K562 (cell line): ENCODE results near the gene LCE7A. TPM values are rescaled to one million over a fixed set of nuclear protein-coding genes. Genes with fewer than 3 reads are reported as not detected.

Experiments used
- ATAC-seq: fragments of 200-7000 bp; cut with Tn5 transposase; 3 replicates; pipeline ENCODE4 v1.9.1; 2020; ENCODE audit warnings: moderate library complexity
- BruUV-seq: library from RNA; stranded (reverse); fragments of 400-500 nt; replicated peaks from 2 replicates; lab custom pipeline; 2021; lab: Mats Ljungman, UMichigan
- CTCF ChIA-PET: fragments of 300-600 bp; formaldehyde crosslinking; extraction: SDS; loops from one replicate; lab custom pipeline; 2021; ENCODE audit warnings: low intra/inter-chr PET ratio; lab: Yijun Ruan, JAX
- POLR2A ChIA-PET: fragments of 300-600, 350-650 bp; sonication (Branson Sonifier 250); formaldehyde crosslinking; extraction: SDS; loops from one replicate; lab custom pipeline; 2021; ENCODE audit warnings: antibody characterized with exemption, inconsistent platforms; lab: Yijun Ruan, JAX
- DNase-seq, 4 experiments: peaks; one replicate each; pipeline versions ENCODE4 v3.0.0 to v3.0.0-alpha.2; 2011 to 2018; ENCODE audit warnings: low spot score in 3 of 4, mixed read lengths in 3 of 4; ENCODE audit errors: extremely low read depth in 1 of 4
- FAIRE-seq: peaks from 2 replicates; lab custom pipeline; 2011; peaks lifted over from hg19 to GRCh38; lab: Jason Lieb, UNC
- H2AFZ ChIP-seq: 2 replicates; pipeline ENCODE4 v1.6.0; 2011; ENCODE audit warnings: low read depth, low read length, control low read depth, inconsistent platforms
- H3K27ac ChIP-seq: fragments of 200-600 bp; 3 replicates; pipeline ENCODE4 v1.8.0; 2011; ENCODE audit warnings: low read depth, mild to moderate bottlenecking, control low read depth, inconsistent platforms, low read length, moderate library complexity, mixed read lengths; ENCODE audit errors: extremely low read depth
- H3K27me3 ChIP-seq, 2 experiments: fragments of 300-600 bp in 1 of 2; 2 replicates in 1 of 2; 3 replicates in 1 of 2; pipeline versions ENCODE4 v1.6.0 to v1.8.0; 2011; ENCODE audit warnings: inconsistent platforms in 2 of 2, low read length in 2 of 2, mild to moderate bottlenecking in 1 of 2, mixed read lengths in 1 of 2, moderate library complexity in 1 of 2; ENCODE audit not compliant: control insufficient read depth in 2 of 2, insufficient read depth in 2 of 2
- H3K36me3 ChIP-seq: fragments of 300-600 bp; 3 replicates; pipeline ENCODE4 v1.8.0; 2011; ENCODE audit warnings: mild to moderate bottlenecking, low read length, inconsistent platforms; ENCODE audit not compliant: control insufficient read depth, insufficient read depth
- H3K4me1 ChIP-seq, 2 experiments: fragments of 200-600 bp in 1 of 2; replicated peaks in 1 of 2; 2 replicates in 1 of 2; 3 replicates in 1 of 2; pipeline versions ENCODE4 v1.5.1 to v1.8.0; 2011; ENCODE audit warnings: inconsistent platforms in 2 of 2, low read length in 2 of 2, mild to moderate bottlenecking in 1 of 2, mixed read lengths in 1 of 2, moderate library complexity in 1 of 2; ENCODE audit not compliant: control insufficient read depth in 2 of 2, insufficient read depth in 2 of 2
- H3K4me2 ChIP-seq: 2 replicates; pipeline ENCODE4 v1.6.1; 2011; ENCODE audit warnings: low read length, control low read depth, inconsistent platforms, mixed read lengths; ENCODE audit not compliant: insufficient read depth
- H3K4me3 ChIP-seq: fragments of 200-600 bp; sonication (generic), shearing (Covaris generic); 2 replicates; pipeline ENCODE4 v1.5.1; 2016; ENCODE audit warnings: control low read depth, inconsistent platforms
- H3K79me2 ChIP-seq: fragments of 200-600 bp; 3 replicates; pipeline ENCODE4 v1.8.0; 2011; ENCODE audit warnings: low read length, inconsistent platforms; ENCODE audit not compliant: control insufficient read depth, insufficient read depth
- H3K9ac ChIP-seq, 2 experiments: 2 replicates each; pipeline versions ENCODE4 v1.6.0 to v1.6.1; 2011; ENCODE audit warnings: low read depth in 2 of 2, low read length in 2 of 2, control low read depth in 1 of 2, inconsistent platforms in 1 of 2, mild to moderate bottlenecking in 1 of 2, mixed read lengths in 1 of 2; ENCODE audit not compliant: insufficient read depth in 1 of 2
- H3K9me1 ChIP-seq: one replicate; pipeline ENCODE4 v1.6.0; 2011; ENCODE audit warnings: inconsistent platforms, mild to moderate bottlenecking, low read length, moderate library complexity; ENCODE audit not compliant: control insufficient read depth, insufficient read depth
- H3K9me3 ChIP-seq: replicated peaks from 2 replicates; pipeline ENCODE4 v1.5.1; 2011; ENCODE audit warnings: low read depth, low read length, inconsistent platforms; ENCODE audit not compliant: control insufficient read depth, insufficient read depth
- H4K20me1 ChIP-seq: replicated peaks from 2 replicates; pipeline ENCODE4 v1.6.1; 2011; ENCODE audit warnings: low read length, inconsistent platforms, mixed read lengths; ENCODE audit not compliant: control insufficient read depth, insufficient read depth
- CBX2 ChIP-seq: fragments of 200-600 bp; sonication (generic); IDR thresholded peaks from one replicate; pipeline ENCODE4 v1.6.1; 2012; ENCODE audit warnings: mild to moderate bottlenecking, low read length, inconsistent platforms; ENCODE audit not compliant: insufficient read depth, poor library complexity, severe bottlenecking
- CLOCK ChIP-seq: fragments of 250-450 bp; sonication (Bioruptor Pico); IDR thresholded peaks from 2 replicates; pipeline ENCODE4 v1.4.0; 2020; ENCODE audit warnings: mild to moderate bottlenecking, moderate library complexity, borderline replicate concordance
- STAG1 ChIP-seq: sonication (generic); formaldehyde crosslinking; IDR thresholded peaks from 2 replicates; pipeline ENCODE4 v1.5.0; 2020; ENCODE audit warnings: missing genetic modification reagents, borderline replicate concordance
- ZBTB26 ChIP-seq: fragments of 450-650 bp; formaldehyde crosslinking; IDR thresholded peaks from 2 replicates; pipeline ENCODE4 v1.4.0; 2022; ENCODE audit warnings: missing genetic modification characterization
- ZNF354B ChIP-seq: fragments of 250-450 bp; sonication (Bioruptor Pico); IDR thresholded peaks from 2 replicates; pipeline ENCODE4 v1.4.0; 2020
- ZNF431 ChIP-seq: sonication (generic); formaldehyde crosslinking; IDR thresholded peaks from 2 replicates; pipeline ENCODE4 v1.8.0; 2022; ENCODE audit warnings: mild to moderate bottlenecking, missing genetic modification reagents
- ZNF561 ChIP-seq: fragments of 450-650 bp; formaldehyde crosslinking; conservative IDR thresholded peaks from 2 replicates; pipeline ENCODE4 v1.4.0; 2020; ENCODE audit warnings: mild to moderate bottlenecking, moderate library complexity
- ZNF584 ChIP-seq: fragments of 200-800 bp; sonication (Bioruptor generic); IDR thresholded peaks from 2 replicates; pipeline ENCODE4 v1.6.1; 2016; ENCODE audit warnings: low read depth, mild to moderate bottlenecking, missing genetic modification characterization, missing compliant biosample characterization
- WGBS: fragments of 100-300 bp; shearing (Covaris generic); methylation state at CpG from one replicate; pipeline ENCODE4 v1.1.6; 2016; ENCODE audit warnings: low coverage, mixed read lengths; ENCODE audit not compliant: insufficient coverage; ENCODE audit errors: missing lambda C conversion rate; 5-methylcytosine and 5-hydroxymethylcytosine counted together
- in situ Hi-C: fragments of 300-500 bp; cut with MboI; formaldehyde crosslinking; loops from 4 replicates; pipeline ENCODE4 v1.15.0; 2018; ENCODE audit warnings: inconsistent platforms, mixed read lengths
- intact Hi-C: fragments of 100-400 bp; cut with micrococcal nuclease; formaldehyde crosslinking; loops from 2 replicates; pipeline ENCODE4 v1.14.2; 2022
- polyA plus RNA-seq, 8 experiments: library from polyadenylated mRNA; depleted of rRNA in 4 of 8; stranded (reverse) in 5 of 8; unstranded in 3 of 8; fragments of >200 nt; fragmentation: Nextera tagmentation in 2 of 8; fragmentation: Illumina TruSeq in 1 of 8; extraction: Ambion mirVana in 2 of 8; extraction: Trizol in 1 of 8; gene quantifications; 2 replicates each; pipeline versions ENCODE4 v1.2.1 to v1.2.3, GENCODE V29; 2011 to 2014; ENCODE audit warnings: inconsistent platforms in 1 of 8, missing spikeins in 1 of 8
- total RNA-seq, 7 experiments: library from RNA; depleted of rRNA in 6 of 7; stranded (reverse); fragments of >200 nt in 6 of 7; fragmentation: Illumina TruSeq in 2 of 7; extraction: Trizol in 2 of 7; gene quantifications; 2 replicates each; pipeline versions ENCODE4 v1.2.1 to v1.2.3, GENCODE V29; 2011 to 2021; ENCODE audit warnings: low replicate concordance in 1 of 7

The LCE7A gene
- total and polyA plus RNA-seq, 9 of the 15 experiments (the other 6 are each of a cell fraction or from before 2014, with no cell fraction given), result not detected

DNA sequence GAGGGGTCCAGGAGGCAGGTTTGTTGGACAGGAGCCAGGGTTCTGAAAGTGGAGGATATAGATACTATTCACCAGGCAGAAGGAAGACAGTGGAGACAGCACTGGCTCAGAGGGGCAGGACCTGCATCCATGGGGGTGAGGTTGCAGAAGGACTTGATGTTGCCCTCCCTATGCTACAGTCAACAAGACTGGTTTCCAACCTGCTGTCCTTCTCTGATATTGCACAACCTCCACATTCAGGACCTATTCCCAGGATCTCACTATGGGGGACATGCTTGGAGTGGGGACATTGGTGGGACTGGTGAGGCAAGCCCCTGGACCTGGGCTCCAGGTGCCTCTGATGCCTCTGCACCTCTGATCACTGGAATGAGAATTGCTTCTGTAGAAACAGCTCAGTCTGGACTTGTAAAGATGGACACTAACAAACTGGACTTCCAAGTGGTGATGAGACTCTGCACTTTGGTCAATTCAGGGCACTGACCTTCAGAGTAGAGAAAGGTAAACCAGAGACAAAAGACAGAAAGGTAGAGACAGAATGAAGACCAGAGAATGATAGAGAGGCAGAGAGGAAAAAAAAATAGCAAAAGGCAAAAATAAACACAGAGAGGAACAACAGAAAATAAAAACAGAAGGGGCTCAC lies 19.9 kb downstream of the LCE7A start:
- ChIA-PET POLR2A (interaction anchor here (0.8 kb wide), 1 partner anchor 98 kb away, joined by 3 read pairs; no protein-coding TSS in a partner anchor), CTCF (no interaction called here)
- Histone ChIP-seq H3K9me3 (no peaks in the 10 kb centered on the region), H3K4me1 (no peaks in the 10 kb centered on the region), H4K20me1 (no peaks in the 10 kb centered on the region), H3K9ac (no peak overlapping the region), H2AFZ (no peak overlapping the region), H3K36me3 (no peaks in the 10 kb centered on the region), H3K27ac (no peak overlapping the region), H3K79me2 (no peaks in the 10 kb centered on the region), H3K4me2 (no peak overlapping the region), H3K27me3 (peaks cover 0 to 10% of the 10 kb centered on the region in 2 experiments; a peak in 1 of 5 replicates), H3K9me1 (no peaks in the 10 kb centered on the region), H3K4me3 (no peak overlapping the region)
- TF ChIP-seq ZNF584 (CRISPR knock-in tag) (no peak), ZNF431 (no peak), CBX2 (no peak), ZNF354B (no peak)
- no peak for ATAC-seq
- no TSS peak for BruUV-seq
- intact Hi-C loops (loop anchor here (5.0 to 10.0 kb wide), 2 partner anchors 38 to 345 kb away; no protein-coding TSS in a partner anchor), in situ Hi-C loops (loop anchor here (10.0 kb wide), 2 partner anchors 315 to 345 kb away; no protein-coding TSS in a partner anchor)
- DNase-seq, result no peak
- FAIRE-seq, result no peak

DNA sequence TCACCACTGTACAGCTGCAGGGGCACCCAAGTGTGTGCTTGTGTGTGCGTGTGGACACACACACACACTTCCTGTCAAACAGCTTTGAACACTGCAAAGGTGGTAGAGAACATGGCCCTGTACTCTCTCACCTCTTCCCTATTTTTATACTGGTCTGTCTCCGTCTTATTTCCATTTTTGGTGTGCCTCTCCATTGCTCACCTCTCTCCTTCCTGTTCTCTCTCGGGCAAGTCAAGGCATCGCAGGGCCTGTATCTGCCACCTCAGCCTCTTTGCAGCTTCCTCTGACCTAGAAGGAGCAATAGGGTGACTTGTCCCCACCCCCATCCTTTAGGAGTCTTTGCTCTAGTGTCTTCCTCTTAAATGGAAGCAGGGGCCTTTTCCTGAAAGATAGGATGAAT lies 20.5 kb downstream of the LCE7A start:
- DNase-seq (no peak), ATAC-seq (no peak), FAIRE-seq (no peak)
- H2AFZ ChIP-seq, result no peak overlapping the region
- H3K79me2 ChIP-seq, result no peaks in the 10 kb centered on the region
- H3K4me3 ChIP-seq, result no peak overlapping the region
- no peaks in the 10 kb centered on the region for H4K20me1 ChIP-seq
- H3K4me2 ChIP-seq, result no peak overlapping the region
- H3K27ac ChIP-seq, result no peak overlapping the region
- intact Hi-C loops (no loop called here), in situ Hi-C loops (no loop called here)
- no peak overlapping the region for H3K9ac ChIP-seq
- H3K9me3 ChIP-seq, result no peaks in the 10 kb centered on the region
- POLR2A ChIA-PET, result no interaction called here
- H3K27me3 ChIP-seq, result peaks cover 0 to 10% of the 10 kb centered on the region in 2 experiments; a peak in 1 of 5 replicates
- CTCF ChIA-PET, result no interaction called here
- WGBS, result 0% methylated on average over 3 of the region's 4 CpGs
- no peaks in the 10 kb centered on the region for H3K9me1 ChIP-seq
- no peaks in the 10 kb centered on the region for H3K36me3 ChIP-seq
- no peaks in the 10 kb centered on the region for H3K4me1 ChIP-seq
- BruUV-seq, result no TSS peak
- TF ChIP-seq CLOCK (CRISPR knock-in tag), result no peak
- no peak for TF ChIP-seq ZBTB26 (CRISPR knock-in tag)
- TF ChIP-seq ZNF561 (CRISPR knock-in tag), result no peak
- no peak for TF ChIP-seq STAG1 (CRISPR knock-in tag)
